HG03196 (cell line): ENCODE data around the gene RNF13.
"Not testable (repeated sequence)": the region's sequence is repeated elsewhere in the genome, so short reads cannot be mapped to it uniquely, and the experiment has no call there.

ENCODE experiments used
- ATAC-seq: cut with Tn5 transposase; IDR thresholded peaks from one replicate; pipeline ENCODE4 v1.9.1; 2021; ENCODE audit not compliant: unreplicated experiment

RNF13 gene

GRCh38 chr3:149800693-149801092, 12.3 kb upstream of the RNF13 start:
- no peak for ATAC-seq

DNA sequence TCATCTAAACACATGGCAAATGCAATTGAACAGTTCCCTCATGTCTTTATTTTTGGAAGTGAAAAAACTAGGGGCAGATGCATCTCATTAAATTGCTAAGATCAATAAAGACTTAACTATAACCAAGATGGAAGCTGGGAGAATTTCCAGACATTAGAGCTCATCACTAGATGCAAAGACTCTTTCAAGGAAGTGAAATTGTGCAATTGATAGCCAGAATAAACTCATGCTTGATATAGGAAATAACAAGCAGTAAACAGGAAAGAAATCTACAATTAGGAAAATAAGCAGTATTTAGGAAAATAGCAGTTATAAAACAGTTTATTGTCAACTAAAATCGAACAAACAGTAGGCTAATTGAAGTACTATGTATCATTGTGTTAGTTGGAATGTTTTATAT, 11.8 kb upstream of the RNF13 start:
- ATAC-seq = no peak

DNA sequence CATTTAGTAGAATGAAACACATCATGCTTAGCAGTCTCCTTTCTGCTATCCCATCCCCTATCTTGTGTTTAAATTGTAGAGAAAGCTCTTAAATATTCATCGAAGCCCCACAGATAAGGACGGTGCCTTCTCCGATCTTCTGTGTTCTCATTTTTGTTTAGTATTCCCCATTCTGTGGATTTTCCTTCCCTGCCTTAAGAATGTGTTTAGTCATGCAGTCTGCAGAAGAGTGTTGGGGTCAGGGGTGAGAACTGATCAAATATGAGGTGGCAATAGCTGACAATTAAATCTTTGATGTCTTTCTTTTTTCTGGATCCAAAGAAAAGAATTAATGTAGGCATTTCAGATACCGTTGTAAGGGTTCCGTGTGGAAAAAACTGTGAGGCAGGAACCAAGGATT, 11.4 kb upstream of the RNF13 start:
- ATAC-seq = no peak

DNA sequence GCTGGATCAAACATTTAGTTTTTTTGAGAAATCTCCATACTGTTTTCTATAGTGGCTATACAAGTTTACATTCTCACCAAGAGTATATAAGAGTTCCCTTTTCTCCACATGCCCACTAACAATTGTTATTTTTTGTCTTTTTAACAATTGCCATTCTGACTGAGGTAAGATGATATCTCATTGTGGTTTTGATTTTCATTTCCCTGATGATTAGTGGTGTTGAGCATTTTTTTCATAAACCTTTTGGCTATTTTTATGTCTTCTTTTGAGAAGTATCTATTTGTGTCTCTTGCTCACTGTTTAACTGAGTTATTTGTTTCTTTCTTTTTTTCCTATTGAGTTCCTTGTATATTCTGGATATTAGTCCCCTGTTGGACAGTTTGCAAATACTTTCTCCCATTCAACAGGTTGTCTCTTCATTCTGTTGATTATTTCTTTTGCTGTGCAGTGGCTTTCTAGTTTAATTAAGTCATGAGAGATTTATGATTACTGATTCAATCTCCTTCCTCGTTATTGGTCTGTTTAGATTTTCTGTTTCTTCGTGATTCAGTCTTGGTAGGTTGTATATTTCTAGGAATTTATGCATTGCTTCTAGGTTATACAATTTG, 6.7 kb upstream of the RNF13 start:
- no peak for ATAC-seq

- ATAC-seq = no peak
Measured at GRCh38 chr3:149808209-149808829, 4.7 kb upstream of the RNF13 start.

DNA sequence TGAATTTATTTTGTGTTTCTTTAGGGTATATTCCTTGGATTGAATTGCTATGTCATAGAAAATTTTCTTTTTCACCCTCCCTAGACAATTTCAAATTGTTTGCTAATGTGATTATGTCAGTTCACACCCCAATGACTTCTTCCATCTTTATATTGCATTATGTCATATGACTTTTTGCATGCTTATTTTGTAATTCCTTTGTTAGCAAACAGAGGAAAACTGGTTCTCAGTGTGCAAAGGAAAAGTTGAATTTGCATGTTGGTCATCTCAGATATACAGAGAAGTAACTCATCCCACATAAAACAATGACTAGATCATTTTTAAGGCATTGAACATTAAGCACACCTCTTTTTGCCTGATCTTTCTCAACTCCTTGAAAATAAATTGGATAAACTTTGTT, 3.3 kb upstream of the RNF13 start:
- ATAC-seq = no peak

- no peak for ATAC-seq
Measured at GRCh38 chr3:149810846-149811245, 2.2 kb upstream of the RNF13 start.

GRCh38 chr3:149812165-149812605, 830 bp upstream of the RNF13 start:
- no peak for ATAC-seq

DNA sequence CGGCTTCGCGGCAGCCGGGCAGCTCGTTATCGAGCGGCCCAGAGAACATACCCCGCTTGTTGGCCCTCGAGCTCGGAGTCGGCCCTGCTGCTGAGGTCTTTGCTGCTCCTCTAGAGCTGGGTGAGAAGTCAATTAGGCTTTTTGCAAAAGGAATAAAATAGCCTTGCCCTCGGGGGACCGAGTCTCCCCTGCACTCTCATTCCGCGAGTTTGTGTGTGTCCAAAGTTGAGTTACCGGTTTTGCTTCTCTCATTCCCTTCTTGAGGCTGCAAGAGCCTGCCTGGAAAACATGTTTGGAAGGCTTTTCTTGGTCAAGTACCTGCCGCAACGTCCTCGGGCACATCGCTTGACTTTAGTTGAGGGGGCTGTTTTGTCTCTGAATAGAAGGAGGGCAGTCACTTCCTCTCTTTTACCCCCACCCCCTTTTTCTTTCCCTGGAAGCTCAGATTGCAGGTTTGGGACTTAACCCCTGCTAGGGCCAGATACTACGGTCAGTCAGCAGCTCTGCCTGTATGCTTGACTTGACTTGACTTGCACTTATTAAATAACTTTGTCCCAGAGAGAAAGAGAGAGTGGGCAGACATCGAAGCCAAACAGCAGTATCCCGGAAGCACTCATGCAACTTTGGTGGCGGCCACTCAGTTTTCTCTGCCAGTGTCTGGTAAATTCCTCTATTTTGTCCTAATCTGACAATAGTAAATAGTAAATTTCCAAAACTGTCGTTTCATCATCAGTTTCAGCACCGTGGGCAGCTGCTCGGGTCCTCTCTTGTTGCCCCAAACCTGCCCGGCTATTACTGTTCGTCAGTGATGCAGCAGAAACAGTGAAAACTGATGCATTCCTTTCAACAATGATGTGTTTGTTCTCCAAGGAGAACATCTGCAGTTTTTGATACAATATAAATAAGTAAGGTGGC, 609 bp downstream of the RNF13 start:
- peak; percentile 12 for ATAC-seq

- ATAC-seq = no peak
Measured at GRCh38 chr3:149815321-149815720, 2.3 kb downstream of the RNF13 start.

- no peak for ATAC-seq
Measured at GRCh38 chr3:149815728-149816127, 2.7 kb downstream of the RNF13 start.

DNA sequence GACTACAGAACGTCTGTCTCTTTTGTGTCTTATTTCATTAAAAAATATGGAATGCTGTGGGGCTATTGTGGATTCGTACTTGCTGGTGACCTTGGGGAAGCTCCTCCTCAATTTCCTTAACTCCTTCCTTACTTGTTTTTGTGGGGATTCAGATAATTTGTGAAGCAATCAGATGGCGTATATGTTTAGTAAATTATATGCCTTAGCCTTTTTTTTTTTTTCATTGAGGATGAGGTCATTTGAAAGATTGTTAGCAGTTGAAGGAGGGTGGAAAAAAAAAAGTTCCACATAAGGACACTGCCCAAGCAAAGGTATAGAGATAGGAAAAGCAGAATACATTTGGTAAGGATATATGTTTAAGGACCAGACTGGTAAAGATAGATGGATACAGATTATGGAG, 3.3 kb downstream of the RNF13 start:
- ATAC-seq = no peak

GRCh38 chr3:149816986-149817385, 4.0 kb downstream of the RNF13 start:
- ATAC-seq = no peak

DNA sequence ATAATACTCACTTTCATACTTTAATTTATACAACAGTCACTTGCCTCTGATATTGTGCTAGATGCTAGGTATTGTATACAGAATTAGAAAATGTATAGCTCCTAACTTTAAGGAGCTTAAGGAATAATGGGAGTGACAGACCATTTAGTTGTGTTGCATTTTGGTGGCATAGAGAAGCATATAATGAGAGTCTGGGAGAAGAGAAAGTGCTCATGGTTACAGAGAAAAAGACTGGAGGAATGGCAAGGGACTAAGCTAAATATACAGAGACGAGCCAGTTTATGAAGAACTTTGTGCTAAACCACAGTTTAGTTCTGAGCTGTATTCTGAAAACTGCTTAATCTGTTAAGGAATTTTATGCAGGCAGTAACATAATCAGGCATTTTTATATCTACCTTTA, 6.4 kb downstream of the RNF13 start:
- ATAC-seq = no peak

- ATAC-seq = no peak
Measured at GRCh38 chr3:149820183-149820582, 7.2 kb downstream of the RNF13 start.

- no peak for ATAC-seq
Measured at GRCh38 chr3:149826636-149827035, 13.6 kb downstream of the RNF13 start.

- ATAC-seq = no peak
Measured at GRCh38 chr3:149828390-149828789, 15.4 kb downstream of the RNF13 start.

DNA sequence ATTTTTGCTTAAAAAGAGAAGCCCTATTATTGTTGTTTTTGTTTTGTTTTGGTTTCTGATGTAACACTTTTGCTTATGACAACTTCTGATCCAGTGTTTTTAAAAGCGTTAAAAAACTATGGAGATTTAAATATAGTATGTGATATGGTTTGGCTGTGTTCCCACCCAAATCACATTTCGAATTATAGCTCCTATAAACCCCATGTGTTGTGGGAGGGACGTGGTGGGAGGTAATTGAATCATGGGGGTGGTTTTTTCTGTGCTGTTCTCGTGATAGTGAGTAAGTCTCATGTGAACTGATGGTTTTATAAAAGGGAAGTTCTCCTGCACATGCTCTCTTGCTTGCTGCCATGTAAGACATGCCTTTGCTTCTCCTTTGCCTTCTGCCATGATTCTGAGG, 16.6 kb downstream of the RNF13 start:
- ATAC-seq = not testable (repeated sequence)

GRCh38 chr3:149830902-149831301, 17.9 kb downstream of the RNF13 start:
- no peak for ATAC-seq

GRCh38 chr3:149831321-149831720, 18.3 kb downstream of the RNF13 start:
- no peak for ATAC-seq

DNA sequence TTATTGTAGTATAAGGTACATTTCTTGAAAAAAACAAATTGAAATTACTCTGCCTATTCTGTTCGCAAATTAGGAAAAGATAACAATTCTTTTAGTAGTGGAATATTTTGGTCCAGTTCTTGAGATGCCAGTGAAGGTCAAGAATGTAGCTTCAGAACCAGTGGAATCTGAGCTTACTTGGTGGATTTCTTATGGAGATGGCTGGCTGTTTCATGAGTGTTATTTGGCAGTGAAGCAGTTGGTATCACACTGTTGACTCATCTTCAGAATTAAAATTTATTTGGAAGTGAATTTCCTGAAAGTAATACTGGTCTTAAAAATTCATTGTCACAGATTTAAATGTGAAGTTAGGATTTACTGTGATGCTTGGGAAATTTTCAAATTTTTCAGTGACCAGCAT, 19.1 kb downstream of the RNF13 start:
- no peak for ATAC-seq

DNA sequence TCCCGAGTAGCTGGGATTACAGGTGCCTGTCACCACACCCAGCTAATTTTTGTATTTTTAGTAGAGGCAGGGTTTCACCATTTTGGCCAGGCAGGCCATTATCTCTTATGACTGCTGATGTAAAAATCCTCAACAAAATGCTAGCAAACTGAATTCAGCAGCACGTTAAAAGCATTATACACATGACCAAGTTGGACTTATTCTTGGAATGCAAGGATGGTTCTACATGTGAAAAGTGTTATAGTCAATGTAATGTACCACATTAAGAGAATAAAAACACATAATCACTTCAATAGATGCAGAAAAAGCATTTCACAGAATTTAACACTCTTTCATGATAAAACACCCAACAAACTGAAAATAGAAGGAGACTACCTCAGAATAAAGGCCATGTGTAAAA, 20.2 kb downstream of the RNF13 start:
- no peak for ATAC-seq
